Measurements from ENCODE around the gene SIGLEC10. TPM values are rescaled to one million over a fixed set of nuclear protein-coding genes. Genes with fewer than 3 reads are reported as not detected.

Gene SIGLEC10
- total and polyA plus RNA-seq, 9 of the 15 experiments (the other 6 are each of a cell fraction or from before 2014, with no cell fraction given) = 0.10 to 1.8 (median 0.82) TPM

GRCh38 chr19:51367565-51368365 is 49.7 kb downstream of the SIGLEC10 start (continued):
- TF ChIP-seq ZNF584 (CRISPR knock-in tag; IDR thresholded peaks at IDR 0.05; ENCODE audit: low read depth) (no peak), ZFP36 (IDR thresholded peaks at IDR 0.05; ENCODE audit: low read depth, low read length, partially characterized antibody) (no peak), ZNF318 (IDR thresholded peaks at IDR 0.05; ENCODE audit: borderline replicate concordance in 1 of 2, low read depth in 1 of 2) (no peak), HNRNPH1 (optimal IDR thresholded peaks at IDR 0.05; ENCODE audit: low read depth, low read length) (no peak), ZSCAN29 (IDR thresholded peaks at IDR 0.05) (no peak), NR2C1 (IDR thresholded peaks at IDR 0.05) (no peak), NR2C1 (tag; IDR thresholded peaks at IDR 0.05) (peak; percentile 42; the same call in 1 of the 2 replicates), PHF20 (IDR thresholded peaks at IDR 0.05; ENCODE audit: partially characterized antibody) (peak; percentile 78), ILF3 (IDR thresholded peaks at IDR 0.05; ENCODE audit: borderline replicate concordance) (no peak; the same call in 1 of the 2 replicates), CBX3 (IDR thresholded peaks at IDR 0.05; ENCODE audit: borderline replicate concordance in 1 of 2, low read length in 2 of 2) (peak in 1 of 2 experiments; percentile 42; a peak in 1 of 3 replicates), NONO (IDR thresholded peaks at IDR 0.05; ENCODE audit: low read depth in 2 of 2, low read length in 1 of 2) (peak in 1 of 2 experiments; percentile 37; a peak in 1 of 4 replicates), ZNF766 (CRISPR knock-in tag; conservative IDR thresholded peaks at IDR 0.05) (no peak), KHSRP (IDR thresholded peaks at IDR 0.05) (no peak), L3MBTL2 (IDR thresholded peaks at IDR 0.05) (peak; percentile 66), JUND (IDR thresholded peaks at IDR 0.05; ENCODE audit: borderline replicate concordance, low read depth, low read length) (peak; percentile 19; the same call in 1 of the 2 replicates), JUND (tag; IDR thresholded peaks at IDR 0.05; ENCODE audit: borderline replicate concordance, low read depth, low read length) (peak; percentile 24; the same call in 1 of the 3 replicates), DMBX1 (CRISPR knock-in tag; IDR thresholded peaks at IDR 0.05; ENCODE audit: borderline replicate concordance) (no peak), MITF (IDR thresholded peaks at IDR 0.05) (no peak)

All from K562 (cell line).